Thoracic aorta (tissue), 2 donors: ENCODE data around the gene ENTREP1. TPM values are rescaled to one million over a fixed set of nuclear protein-coding genes. Genes with fewer than 3 reads are reported as not detected.

Experiments used
- ATAC-seq: fragments of 150-250 bp; one replicate; pipeline ENCODE4 v1.8.0; 2017; ENCODE audit warnings: low read depth; ENCODE audit not compliant: insufficient number of reproducible peaks, low FRiP score
- DNase-seq: peaks from one replicate; pipeline ENCODE4 v3.0.0-alpha.2; 2020; ENCODE audit warnings: low spot score
- H3K27ac ChIP-seq, 2 donors: fragments of 200-600 bp; sonication (generic); 1 replicate in 1 of 2; 2 replicates in 1 of 2; pipeline ENCODE4 v1.5.1; 2016; ENCODE audit warnings: mild to moderate bottlenecking in 2 of 2, moderate library complexity in 2 of 2
- H3K27me3 ChIP-seq: fragments of 200-600 bp; sonication (generic); replicated peaks from 2 replicates; pipeline ENCODE4 v1.6.0; 2016; ENCODE audit warnings: mild to moderate bottlenecking; ENCODE audit not compliant: insufficient read depth
- H3K36me3 ChIP-seq: fragments of 200-600 bp; sonication (generic); one replicate; pipeline ENCODE4 v1.5.1; 2016
- H3K4me1 ChIP-seq, 2 donors: fragments of 200-600 bp; sonication (generic); 1 replicate in 1 of 2; 2 replicates in 1 of 2; pipeline versions ENCODE4 v1.5.1 to v1.6.0; 2016; ENCODE audit warnings: low read depth in 2 of 2, mild to moderate bottlenecking in 1 of 2; ENCODE audit not compliant: control insufficient read depth in 1 of 2
- H3K4me3 ChIP-seq: fragments of 200-600 bp; sonication (generic); 2 replicates; pipeline ENCODE4 v1.5.1; 2016; ENCODE audit warnings: mild to moderate bottlenecking
- H3K9me3 ChIP-seq: fragments of 200-600 bp; sonication (generic); 2 replicates; pipeline ENCODE4 v1.5.1; 2016
- total RNA-seq, 2 donors: library from RNA; depleted of rRNA; stranded (reverse); fragments of >200 nt; gene quantifications; one replicate each; pipeline versions ENCODE4 v1.1.0 to v1.2.3, GENCODE V29; 2016
- TF ChIP-seq, protein P1 (sequence below): fragments of 200-600 bp; sonication (generic); IDR thresholded peaks from one replicate; pipeline ENCODE4 v1.5.1; 2019; ENCODE audit warnings: antibody characterized with exemption

ENTREP1 gene
- total RNA-seq, 2 donors from 2014 or later: 0.81 to 2.1 TPM

DNA sequence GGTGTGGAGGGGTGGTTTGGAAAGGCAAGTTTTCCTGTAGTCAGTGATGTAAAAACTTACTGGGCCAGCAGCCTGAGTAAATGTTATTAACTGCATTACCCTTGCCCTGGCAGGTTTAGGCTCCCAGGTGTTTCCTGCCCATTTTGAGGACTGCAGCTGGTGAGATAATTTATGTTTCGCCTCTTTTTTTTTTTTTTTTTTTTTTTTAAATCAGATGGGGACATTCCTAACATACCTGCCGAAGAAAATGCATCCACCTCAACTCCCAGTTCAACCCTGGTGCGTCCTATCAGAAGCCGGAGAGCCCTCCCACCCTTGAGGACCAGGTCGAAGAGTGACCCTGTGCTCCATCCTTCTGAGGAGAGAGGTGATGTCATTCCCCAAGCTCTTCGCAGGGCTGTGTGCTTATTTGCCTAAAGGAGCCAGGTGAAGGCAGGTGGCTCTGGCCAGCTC is 60.6 kb downstream of the ENTREP1 start:
- Histone ChIP-seq H3K4me1 (no peaks in the 10 kb centered on the region), H3K9me3 (no peaks in the 10 kb centered on the region), H3K27me3 (no peaks in the 10 kb centered on the region), H3K27ac (no peak overlapping the region), H3K36me3 (no peaks in the 10 kb centered on the region), H3K4me3 (no peak overlapping the region)
- ATAC-seq (no peak), DNase-seq (no peak)
- TF ChIP-seq, protein P1, sequence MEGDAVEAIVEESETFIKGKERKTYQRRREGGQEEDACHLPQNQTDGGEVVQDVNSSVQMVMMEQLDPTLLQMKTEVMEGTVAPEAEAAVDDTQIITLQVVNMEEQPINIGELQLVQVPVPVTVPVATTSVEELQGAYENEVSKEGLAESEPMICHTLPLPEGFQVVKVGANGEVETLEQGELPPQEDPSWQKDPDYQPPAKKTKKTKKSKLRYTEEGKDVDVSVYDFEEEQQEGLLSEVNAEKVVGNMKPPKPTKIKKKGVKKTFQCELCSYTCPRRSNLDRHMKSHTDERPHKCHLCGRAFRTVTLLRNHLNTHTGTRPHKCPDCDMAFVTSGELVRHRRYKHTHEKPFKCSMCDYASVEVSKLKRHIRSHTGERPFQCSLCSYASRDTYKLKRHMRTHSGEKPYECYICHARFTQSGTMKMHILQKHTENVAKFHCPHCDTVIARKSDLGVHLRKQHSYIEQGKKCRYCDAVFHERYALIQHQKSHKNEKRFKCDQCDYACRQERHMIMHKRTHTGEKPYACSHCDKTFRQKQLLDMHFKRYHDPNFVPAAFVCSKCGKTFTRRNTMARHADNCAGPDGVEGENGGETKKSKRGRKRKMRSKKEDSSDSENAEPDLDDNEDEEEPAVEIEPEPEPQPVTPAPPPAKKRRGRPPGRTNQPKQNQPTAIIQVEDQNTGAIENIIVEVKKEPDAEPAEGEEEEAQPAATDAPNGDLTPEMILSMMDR: no peak

DNA sequence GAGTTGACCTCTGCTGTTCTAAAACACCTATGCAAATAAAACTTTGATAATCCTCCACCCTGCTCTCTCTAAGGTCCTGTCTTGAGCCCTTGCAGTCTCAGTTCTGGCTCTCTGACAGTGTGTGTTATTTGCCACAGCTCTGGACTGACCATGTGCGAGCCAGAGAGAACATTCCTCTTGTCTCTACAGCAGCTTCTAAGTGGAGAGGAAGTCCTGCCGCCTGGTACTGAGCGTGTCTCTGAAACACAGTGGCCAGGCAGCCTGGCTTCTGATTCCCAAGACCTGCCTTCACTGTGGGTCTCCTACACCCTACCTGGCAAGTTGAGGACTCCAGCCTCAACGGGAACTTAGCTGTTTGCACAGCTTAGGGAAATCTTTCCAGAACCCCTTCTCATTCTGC is 61.6 kb downstream of the ENTREP1 start:
- H3K4me1 ChIP-seq: peaks cover 3 to 7% of the 10 kb centered on the region in 2 donors
- TF ChIP-seq, protein P1: no peak
- no peak for ATAC-seq
- DNase-seq: no peak
- H3K4me3 ChIP-seq: no peak overlapping the region
- H3K9me3 ChIP-seq: no peaks in the 10 kb centered on the region
- H3K27me3 ChIP-seq: no peaks in the 10 kb centered on the region
- H3K27ac ChIP-seq: no peak overlapping the region
- no peaks in the 10 kb centered on the region for H3K36me3 ChIP-seq

DNA sequence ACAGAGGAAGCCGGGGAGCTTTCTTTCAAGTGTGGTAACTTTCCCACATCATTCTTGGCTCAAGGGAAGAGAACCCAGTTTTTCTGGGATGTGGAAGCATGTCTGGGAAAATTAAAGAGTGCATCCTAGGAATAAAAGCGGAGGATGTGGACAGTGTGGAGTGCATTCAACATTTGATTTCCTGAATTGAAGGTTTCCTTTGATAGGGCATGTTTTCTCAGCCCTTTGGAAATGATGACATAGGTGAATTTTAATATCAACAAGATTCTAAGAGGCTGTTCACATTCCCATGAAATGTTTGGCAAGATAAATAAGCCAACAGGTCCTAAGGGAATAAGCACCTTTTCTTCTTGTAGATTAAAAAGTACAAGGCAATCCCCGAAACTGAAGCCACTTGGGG is 63.6 kb downstream of the ENTREP1 start:
- no peaks in the 10 kb centered on the region for H3K27me3 ChIP-seq
- no peak for ATAC-seq
- DNase-seq: no peak
- peaks cover 12 to 23% of the 10 kb centered on the region in 2 donors for H3K4me1 ChIP-seq
- TF ChIP-seq, protein P1: no peak
- H3K9me3 ChIP-seq: no peaks in the 10 kb centered on the region
- H3K27ac ChIP-seq: no peak overlapping the region
- no peaks in the 10 kb centered on the region for H3K36me3 ChIP-seq
- H3K4me3 ChIP-seq: no peak overlapping the region

DNA sequence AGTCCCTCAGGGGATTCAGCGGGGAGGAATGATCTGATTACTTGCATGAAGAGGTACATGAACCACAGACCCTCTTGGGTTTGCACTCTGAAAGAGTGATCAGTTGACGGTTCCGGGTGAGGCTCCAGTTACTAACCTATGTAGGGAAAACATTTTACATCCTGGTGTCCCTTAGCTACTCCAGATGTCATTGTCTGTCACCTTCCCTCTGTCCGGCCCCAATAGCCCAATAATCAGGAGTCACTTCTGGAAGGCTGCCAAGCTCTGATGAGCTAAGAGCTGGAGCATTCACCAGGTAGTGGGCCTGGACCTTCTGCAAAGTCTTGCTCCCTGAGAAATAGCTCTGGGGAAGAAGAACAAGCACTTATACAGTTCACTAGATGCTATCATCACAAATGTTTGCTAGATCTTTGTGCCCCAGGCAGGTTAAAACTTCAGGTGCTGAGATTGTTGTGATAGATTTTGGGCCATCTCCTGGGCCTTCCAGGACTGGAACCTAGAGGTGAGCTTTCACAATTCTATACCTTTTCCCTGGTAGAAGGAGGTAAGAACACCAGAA is 64.5 kb downstream of the ENTREP1 start:
- Histone ChIP-seq H3K27ac (no peak overlapping the region), H3K36me3 (no peaks in the 10 kb centered on the region), H3K4me3 (no peak overlapping the region), H3K4me1 (peaks cover 12 to 23% of the 10 kb centered on the region in 2 donors), H3K27me3 (no peaks in the 10 kb centered on the region), H3K9me3 (no peaks in the 10 kb centered on the region)
- no peak for DNase-seq
- TF ChIP-seq, protein P1: no peak
- no peak for ATAC-seq

DNA sequence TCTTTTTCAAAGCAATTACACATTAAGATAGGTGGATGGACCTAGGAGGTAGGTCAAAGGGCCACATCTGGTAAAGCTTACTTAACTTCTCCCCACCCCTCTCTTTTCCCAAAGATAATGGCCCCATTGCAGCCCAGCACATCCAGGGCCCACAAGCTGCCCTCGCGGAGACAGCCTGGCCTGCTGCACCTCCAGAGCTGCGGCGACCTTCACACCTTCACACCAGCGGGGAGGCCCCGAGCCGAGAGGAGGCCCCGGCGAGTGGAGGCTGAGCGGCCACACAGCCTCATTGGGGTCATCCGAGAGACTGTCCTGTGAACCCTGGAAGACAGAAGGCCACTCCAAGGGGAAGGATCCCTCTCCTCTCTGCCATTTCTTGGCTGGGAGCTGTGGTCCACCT is 66.5 kb downstream of the ENTREP1 start:
- no peak overlapping the region for H3K27ac ChIP-seq
- H3K4me1 ChIP-seq: peaks cover 12 to 24% of the 10 kb centered on the region in 2 donors
- H3K4me3 ChIP-seq: no peak overlapping the region
- no peaks in the 10 kb centered on the region for H3K36me3 ChIP-seq
- H3K9me3 ChIP-seq: no peaks in the 10 kb centered on the region
- no peaks in the 10 kb centered on the region for H3K27me3 ChIP-seq
- TF ChIP-seq, protein P1: no peak
- DNase-seq (no peak), ATAC-seq (no peak)
